ENCODE results near the gene PEAK1.

The PEAK1 gene

DNA sequence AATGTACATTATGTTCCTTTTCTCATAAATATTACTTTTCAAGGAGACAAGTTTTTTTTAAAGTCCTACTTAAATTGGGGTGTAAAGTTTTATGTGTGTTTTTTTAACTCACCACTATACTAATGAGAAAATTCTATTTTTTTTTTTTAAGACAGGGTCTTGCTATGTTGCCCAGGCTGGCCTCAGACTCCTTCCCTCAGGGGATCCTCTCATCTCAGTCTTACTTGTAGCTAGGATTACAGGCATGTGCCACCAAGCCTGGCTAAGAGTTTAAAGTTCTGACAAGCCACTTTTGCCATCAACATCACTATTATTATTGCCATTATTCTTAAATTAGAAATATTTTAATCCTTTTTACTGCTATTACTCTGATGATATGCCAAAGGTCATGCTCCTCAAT lies 356.7 kb downstream of the PEAK1 start:
- Histone ChIP-seq H3K4me3 (replicated peaks; ENCODE audit: insufficient read depth, low read length) (no peak overlapping the region), H3K27ac (replicated peaks) (no peak overlapping the region), H3K27me3 (ENCODE audit: insufficient read depth, poor library complexity, severe bottlenecking) (no peaks in the 10 kb centered on the region)
- no peak for DNase-seq (ENCODE audit: low read depth in 1 of 2, low spot score in 1 of 2)
- TF ChIP-seq CTCF (IDR thresholded peaks at IDR 0.05; ENCODE audit: insufficient read depth, low read length) (no peak), SPI1 (IDR thresholded peaks at IDR 0.05; ENCODE audit: borderline replicate concordance, low read depth) (no peak), GABPA (IDR thresholded peaks at IDR 0.05; ENCODE audit: low read depth) (no peak), POLR2AphosphoS5 (IDR thresholded peaks at IDR 0.05; ENCODE audit: low read depth) (no peak)
- TF ChIP-seq, protein P1, sequence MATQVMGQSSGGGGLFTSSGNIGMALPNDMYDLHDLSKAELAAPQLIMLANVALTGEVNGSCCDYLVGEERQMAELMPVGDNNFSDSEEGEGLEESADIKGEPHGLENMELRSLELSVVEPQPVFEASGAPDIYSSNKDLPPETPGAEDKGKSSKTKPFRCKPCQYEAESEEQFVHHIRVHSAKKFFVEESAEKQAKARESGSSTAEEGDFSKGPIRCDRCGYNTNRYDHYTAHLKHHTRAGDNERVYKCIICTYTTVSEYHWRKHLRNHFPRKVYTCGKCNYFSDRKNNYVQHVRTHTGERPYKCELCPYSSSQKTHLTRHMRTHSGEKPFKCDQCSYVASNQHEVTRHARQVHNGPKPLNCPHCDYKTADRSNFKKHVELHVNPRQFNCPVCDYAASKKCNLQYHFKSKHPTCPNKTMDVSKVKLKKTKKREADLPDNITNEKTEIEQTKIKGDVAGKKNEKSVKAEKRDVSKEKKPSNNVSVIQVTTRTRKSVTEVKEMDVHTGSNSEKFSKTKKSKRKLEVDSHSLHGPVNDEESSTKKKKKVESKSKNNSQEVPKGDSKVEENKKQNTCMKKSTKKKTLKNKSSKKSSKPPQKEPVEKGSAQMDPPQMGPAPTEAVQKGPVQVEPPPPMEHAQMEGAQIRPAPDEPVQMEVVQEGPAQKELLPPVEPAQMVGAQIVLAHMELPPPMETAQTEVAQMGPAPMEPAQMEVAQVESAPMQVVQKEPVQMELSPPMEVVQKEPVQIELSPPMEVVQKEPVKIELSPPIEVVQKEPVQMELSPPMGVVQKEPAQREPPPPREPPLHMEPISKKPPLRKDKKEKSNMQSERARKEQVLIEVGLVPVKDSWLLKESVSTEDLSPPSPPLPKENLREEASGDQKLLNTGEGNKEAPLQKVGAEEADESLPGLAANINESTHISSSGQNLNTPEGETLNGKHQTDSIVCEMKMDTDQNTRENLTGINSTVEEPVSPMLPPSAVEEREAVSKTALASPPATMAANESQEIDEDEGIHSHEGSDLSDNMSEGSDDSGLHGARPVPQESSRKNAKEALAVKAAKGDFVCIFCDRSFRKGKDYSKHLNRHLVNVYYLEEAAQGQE (IDR thresholded peaks at IDR 0.05; ENCODE audit: insufficient replicate concordance, low read depth) = no peak

GRCh38 chr15:77060546-77060945 lies 359.4 kb downstream of the PEAK1 start:
- H3K27ac ChIP-seq (replicated peaks) = no peak overlapping the region
- no peak for DNase-seq (ENCODE audit: low read depth in 1 of 2, low spot score in 1 of 2)
- no peak for TF ChIP-seq POLR2AphosphoS5 (IDR thresholded peaks at IDR 0.05; ENCODE audit: low read depth)
- no peak for TF ChIP-seq CTCF (IDR thresholded peaks at IDR 0.05; ENCODE audit: insufficient read depth, low read length)
- TF ChIP-seq GABPA (IDR thresholded peaks at IDR 0.05; ENCODE audit: low read depth) = no peak
- TF ChIP-seq SPI1 (IDR thresholded peaks at IDR 0.05; ENCODE audit: borderline replicate concordance, low read depth) = no peak
- TF ChIP-seq, protein P1 (IDR thresholded peaks at IDR 0.05; ENCODE audit: insufficient replicate concordance, low read depth) = no peak
- H3K27me3 ChIP-seq (ENCODE audit: insufficient read depth, poor library complexity, severe bottlenecking) = no peaks in the 10 kb centered on the region
- no peak overlapping the region for H3K4me3 ChIP-seq (replicated peaks; ENCODE audit: insufficient read depth, low read length)

- no peak overlapping the region for H3K4me3 ChIP-seq (replicated peaks; ENCODE audit: insufficient read depth, low read length)
- H3K27ac ChIP-seq (replicated peaks) = no peak overlapping the region
- H3K27me3 ChIP-seq (ENCODE audit: insufficient read depth, poor library complexity, severe bottlenecking) = no peaks in the 10 kb centered on the region
- TF ChIP-seq POLR2AphosphoS5 (IDR thresholded peaks at IDR 0.05; ENCODE audit: low read depth) (no peak), GABPA (IDR thresholded peaks at IDR 0.05; ENCODE audit: low read depth) (no peak), CTCF (IDR thresholded peaks at IDR 0.05; ENCODE audit: insufficient read depth, low read length) (no peak), SPI1 (IDR thresholded peaks at IDR 0.05; ENCODE audit: borderline replicate concordance, low read depth) (no peak)
- TF ChIP-seq, protein P1 (IDR thresholded peaks at IDR 0.05; ENCODE audit: insufficient replicate concordance, low read depth) = no peak
- DNase-seq (ENCODE audit: low read depth in 1 of 2, low spot score in 1 of 2) = no peak
Observed at GRCh38 chr15:77059786-77060361, 360.0 kb downstream of the PEAK1 start.
